ELF-1 (cell line): ENCODE results near the gene VSIR.

Source experiments
- DNase-seq: peaks from one replicate; pipeline ENCODE4 v3.0.0-alpha.2; 2016; ENCODE audit warnings: low read depth, low spot score

VSIR gene

DNA sequence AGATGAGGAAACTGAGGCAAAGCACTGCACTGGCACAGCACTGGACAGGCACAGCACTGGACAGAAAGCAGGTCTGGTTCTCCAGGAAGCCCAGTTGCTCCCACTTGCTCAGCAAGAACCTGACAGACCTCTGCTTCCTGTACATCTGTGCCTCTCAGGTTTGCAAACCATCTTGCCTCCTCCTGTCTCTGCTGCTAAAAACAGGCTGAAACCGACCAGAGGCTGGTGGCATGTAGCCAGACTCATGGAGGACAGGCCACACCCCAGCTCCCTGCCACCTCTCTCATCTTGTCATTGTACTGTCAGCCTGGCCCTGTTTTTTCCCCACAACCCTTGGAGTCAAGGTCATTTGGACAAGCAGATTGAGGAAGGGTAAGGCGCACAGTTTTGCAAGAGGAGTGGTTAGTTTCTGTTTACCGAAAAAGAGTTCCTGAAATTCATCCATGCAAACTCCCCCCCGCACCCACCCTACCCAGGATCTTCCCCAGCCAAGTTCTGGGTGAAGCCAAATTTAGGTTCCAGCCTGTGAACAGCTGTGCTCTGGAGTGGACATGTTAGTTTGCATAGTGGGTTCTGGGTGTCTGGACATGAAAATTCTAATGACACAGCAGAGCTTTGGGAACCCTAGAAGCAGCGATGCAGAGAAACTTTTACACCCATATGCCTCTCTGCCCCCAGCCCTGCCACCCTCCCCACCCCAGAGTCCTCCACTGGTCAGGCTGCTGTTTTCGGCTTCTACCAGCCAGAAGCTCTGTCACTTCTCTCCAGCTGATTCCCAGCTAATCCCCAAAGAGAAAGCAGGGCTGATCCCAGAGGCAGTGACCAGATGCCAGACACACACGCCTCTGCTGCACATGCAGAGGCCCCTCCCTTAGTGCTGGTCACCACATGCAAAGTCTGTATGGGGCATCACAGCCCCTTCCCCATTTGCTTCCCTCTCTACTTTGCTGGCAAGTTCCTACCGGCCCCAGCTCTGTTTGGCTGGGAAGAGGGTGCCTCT, 45.3 kb downstream of the VSIR start:
- peak; percentile 58 for DNase-seq

DNA sequence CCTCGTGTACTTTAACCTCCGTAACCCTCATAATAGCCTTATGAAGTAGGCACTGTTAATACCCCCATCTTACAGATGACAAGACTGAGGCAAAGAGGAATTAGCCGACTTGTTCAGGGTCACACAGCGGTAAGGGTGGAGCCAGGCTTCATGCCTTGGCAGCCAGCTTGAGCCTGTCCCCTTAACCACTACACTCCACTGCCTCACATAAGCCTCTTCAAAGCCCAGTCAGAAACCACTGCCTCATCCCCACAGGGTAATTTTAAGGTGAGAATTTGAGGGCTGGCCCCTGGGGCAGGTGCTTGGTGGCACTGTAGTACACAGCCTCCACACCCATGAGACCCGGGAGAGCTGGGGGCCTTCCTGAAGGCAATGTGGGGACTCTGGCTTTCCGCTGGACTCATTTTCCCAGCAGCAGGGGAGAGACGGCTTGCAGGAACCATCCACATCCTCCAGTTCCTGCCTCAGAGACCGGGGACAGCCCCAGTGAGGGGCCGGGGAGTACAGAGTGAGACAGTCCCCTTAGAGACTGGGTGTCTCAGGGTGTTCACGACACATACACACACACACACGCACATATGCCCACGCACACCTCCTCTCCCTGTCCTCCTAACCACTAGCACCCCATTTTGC, 46.1 kb downstream of the VSIR start:
- DNase-seq, result no peak

DNA sequence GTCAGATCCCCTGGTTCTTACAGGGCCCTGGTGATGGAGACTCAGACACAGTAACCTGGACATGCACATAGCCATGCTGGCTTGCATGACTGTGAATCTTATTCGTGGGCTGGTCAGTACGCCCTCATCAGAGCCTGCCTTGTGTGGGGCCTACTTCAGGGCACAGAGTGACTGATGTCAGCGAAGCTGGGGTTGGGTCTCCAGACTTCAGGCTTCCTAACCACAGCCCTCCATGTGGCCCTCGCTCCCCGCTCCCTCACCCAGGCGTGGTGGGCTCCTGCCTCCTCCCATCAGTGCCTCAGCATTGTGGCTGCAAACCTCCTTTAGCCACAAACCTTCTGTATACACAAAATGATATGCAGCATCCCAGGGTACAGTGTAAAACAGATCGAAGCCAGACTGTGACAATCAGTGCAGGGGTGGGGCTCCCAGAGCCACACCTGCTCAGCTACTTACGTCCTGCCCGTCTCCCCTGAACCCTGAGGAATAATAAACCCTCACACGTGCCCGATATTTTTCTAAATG, 46.7 kb downstream of the VSIR start:
- DNase-seq, result no peak

DNA sequence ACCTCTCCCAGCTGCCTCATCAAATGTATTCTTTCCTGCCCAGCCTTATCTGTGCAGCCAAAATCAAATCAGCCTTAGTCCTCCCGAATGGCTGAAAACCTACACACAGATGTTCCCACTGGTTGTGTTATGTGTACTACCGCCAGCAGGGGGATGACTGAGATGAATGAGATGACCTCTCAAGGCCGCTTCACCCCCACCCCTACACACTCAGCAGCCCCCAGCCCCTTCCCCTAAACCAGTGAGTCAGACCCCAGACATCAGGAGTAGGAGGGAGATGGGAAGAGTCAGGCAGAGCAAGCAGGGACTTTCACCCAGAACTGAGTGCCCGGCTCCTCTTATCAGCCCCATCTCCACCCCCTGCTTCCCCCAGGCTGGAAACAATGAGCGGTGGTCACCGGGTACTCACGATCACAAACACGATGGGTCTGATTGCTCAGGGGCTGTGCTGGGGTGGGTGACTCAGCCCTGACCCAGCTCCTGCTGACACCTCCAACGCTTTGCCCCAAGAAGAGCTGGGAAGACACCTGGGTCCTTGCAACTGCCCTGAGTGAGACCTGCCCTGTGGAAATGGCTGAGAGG, 47.2 kb downstream of the VSIR start:
- DNase-seq, result peak; percentile 74

DNA sequence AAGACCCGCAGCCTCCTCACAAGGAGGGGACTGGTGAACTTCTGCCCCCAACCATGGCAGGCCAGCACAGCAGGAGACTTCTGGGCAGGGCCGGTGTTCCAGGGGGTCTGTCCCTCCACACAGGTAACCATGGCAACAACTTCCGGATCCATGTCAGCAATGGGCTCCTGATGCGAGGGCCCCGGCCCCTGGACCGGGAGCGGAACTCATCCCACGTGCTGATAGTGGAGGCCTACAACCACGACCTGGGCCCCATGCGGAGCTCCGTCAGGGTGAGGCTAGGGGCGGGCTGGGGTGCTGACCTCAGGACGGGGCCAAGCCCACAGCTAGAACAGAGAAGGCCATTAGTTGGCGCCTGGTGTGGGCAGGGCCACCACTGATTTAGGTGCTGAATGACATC, 48.1 kb downstream of the VSIR start:
- DNase-seq, result no peak

DNA sequence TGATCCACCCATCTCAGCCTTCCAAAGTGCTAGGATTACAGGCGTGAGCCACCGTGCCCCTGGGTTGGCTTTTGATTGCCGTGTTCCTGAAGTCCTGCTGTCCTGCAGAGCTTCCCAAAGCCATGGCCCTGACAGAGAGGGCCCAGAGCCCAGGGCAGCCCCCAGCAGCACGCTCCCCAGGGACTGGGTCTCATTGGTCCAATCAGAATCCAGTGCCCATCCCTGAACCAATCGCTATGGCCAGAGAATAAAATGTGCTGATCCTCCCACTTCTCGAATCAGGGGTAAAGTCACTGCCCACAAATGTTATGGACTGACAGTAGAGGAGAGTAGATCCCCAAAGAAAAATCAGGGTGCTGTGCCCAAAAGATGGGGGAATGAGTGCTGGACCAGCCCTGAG, 48.8 kb downstream of the VSIR start:
- DNase-seq, result no peak

DNA sequence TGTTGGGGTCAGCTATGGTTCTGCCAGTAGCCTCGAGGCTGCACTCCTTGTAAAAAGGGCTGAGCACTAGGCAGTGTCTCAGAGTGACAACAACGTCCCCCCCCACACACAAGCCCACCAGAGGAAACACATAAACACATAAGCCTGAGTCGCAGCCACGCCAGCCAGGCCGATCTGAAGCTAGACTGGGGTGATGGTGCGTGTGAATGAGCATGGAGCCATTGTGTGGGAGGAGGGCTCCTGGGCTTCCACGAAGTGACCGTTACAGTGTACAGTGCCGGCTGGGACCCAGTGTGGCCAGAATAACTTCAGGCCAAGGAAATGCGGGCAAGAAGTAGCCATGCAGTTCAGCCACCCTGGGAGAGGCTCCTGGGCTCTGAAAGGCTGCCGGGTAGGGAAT, 50.0 kb downstream of the VSIR start:
- no peak for DNase-seq

DNA sequence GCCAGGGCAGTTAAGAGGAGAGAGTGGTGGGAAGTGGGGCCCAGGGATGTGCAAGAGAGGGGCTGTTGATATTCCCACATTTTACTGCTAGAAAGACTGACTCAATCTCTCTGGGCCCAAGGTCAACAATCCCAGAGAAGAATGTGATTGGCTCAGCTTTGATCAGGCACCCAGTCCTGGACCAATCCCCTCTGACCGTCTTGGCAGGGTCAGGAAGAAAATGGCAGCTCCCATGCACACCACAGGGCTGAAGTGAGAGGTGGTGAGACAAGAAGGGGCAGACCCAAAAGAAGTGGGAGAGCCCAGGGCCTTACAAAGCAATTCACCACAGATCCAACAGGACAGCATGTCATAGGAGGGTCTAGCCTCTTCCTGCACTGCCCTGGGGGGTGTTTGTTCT, 50.5 kb downstream of the VSIR start:
- DNase-seq, result no peak

DNA sequence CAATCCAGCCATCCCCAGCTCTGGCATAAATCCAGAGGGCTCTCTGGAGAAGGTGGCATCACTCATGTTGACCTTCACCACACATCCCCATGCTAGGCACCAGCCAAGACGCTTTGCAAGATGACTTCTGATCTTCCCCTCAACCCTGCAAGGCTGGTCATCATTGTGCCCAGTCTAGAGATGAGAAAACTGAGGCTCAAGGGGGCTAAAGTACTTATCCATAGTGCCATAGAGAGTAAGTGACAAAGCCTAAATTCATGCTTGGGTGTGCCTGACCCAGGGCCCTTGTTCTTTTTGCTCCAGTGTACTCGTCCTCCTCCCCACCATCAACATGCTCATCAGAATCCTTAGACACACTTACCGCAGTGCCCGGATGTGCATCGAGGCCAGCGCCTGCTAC, 52.0 kb downstream of the VSIR start:
- DNase-seq, result no peak

DNA sequence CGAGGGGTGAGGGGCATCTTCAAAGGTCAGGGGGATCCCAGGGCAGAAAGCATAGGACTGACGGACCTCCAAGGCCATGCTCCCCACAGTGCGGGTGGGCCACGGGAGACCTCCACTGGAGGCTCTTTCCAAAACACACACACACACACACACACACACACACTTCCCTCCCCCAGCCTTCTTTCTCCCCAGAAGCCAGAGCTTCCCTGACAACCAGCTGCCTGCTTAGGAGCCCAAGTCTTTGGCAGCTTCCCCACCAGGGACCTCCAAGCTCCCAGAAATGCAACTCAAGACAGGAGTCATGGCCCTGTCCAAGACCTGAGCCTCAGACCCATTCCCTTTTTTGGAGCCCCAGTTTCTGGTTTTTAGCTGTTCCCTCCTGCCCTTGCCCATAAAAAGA, 53.0 kb downstream of the VSIR start:
- no peak for DNase-seq

DNA sequence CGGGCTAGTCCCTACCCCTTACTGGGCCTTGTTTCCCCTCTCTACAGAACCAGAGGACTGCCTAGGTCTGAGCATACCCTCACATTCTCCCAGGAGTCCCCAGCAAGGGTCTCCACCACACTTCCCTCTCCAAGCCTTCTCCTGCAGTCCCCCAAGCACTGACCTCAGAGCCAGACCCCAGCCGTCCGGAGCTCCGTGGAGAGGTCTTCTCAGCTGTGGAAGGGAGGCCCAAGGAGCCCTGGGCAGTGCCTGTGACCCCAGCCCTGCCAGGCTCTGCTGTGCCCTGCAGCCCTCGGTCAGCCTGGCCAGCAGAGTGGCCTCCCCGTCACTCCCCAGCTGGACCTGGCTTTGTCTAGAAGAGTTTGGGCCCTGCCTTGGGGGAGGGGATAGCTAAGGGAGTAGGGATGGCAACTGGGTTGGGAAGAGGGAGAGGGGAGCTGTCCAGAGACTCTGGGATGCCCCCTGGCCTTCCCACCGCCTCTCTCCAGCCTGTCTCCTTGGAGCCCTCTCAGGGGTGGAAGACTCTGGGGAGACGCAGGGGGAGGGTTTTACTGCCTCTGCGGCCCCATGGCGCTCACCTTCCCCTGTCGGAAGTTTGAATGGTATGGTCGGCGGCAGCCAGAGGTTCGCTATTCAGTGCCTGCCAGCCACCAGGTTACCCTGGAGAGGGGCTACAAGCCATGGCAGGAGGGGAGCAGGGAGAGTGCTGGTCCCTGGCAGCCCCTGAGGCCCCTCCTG, 53.7 kb downstream of the VSIR start, which contains the start of gene C10orf105:
C10orf105 (minus strand) TSS at position 315 of the 738 bp plus-strand sequence. CDS start 3,441 bp downstream, outside the sequence.
- DNase-seq, result peak; percentile 75

DNA sequence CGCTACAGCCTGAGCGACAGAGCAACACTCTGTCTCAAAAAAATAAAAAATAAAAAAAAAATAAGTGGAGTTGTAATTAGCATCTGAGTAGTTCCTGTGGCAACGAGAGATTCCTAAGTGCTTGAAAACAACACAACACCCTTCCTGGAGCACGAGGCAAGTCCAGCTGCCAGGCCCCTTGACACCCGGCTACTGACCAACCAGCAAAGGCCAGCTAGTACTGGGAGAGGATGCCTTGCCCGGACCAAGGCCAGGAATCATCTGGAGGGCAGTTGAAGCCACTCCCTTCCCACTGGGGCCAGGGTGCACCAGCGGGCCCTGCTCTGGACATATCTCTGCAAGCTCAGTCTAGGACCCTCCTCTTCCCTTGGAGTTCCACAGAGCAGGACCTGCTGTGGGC, 54.3 kb downstream of the VSIR start:
- no peak for DNase-seq

DNA sequence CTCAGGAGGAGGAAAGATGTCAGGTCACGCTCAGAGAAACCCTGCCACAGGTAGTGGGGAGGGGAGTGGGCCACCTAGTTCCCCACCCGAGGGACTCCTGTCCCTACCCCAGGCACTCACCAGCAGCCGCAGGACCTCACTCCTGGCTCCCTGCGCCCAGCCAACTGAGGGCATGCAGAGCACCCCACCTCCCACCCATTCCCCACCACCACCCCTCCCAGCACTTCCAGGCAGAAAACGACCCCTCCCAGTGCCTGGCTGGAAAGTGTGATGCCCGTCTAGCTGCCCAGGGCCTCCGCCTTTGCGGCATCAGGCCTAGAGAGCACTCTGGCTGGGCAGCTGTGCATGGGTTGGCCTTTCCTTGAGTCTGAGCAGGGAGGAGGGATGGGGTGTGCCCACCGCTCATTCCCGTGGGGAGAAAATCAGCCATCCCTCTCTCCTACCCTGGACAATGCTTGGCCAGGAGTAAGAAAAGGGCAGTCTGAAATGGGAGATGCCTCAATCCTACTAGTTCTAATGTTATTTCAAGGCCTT, 55.1 kb downstream of the VSIR start:
- DNase-seq, result no peak

DNA sequence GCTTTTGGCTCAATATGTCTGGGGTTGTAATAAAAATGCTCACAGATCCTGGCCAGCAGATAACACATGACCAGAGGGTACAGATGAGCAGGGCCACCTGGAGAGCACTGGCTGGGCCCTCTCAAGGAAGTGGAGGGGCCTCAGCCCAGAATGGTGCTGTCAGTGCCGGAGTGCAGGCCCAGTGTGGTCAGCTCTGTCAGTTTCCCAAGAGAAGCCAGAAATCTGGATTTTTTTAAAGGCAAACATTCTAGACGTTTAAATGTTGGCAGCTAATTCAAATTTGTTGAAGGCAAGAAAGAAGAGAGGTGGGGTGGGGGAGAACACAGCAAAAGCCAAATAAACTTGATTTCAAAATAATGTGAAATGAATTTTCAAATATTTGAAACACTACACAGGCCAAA, 55.8 kb downstream of the VSIR start:
- no peak for DNase-seq

DNA sequence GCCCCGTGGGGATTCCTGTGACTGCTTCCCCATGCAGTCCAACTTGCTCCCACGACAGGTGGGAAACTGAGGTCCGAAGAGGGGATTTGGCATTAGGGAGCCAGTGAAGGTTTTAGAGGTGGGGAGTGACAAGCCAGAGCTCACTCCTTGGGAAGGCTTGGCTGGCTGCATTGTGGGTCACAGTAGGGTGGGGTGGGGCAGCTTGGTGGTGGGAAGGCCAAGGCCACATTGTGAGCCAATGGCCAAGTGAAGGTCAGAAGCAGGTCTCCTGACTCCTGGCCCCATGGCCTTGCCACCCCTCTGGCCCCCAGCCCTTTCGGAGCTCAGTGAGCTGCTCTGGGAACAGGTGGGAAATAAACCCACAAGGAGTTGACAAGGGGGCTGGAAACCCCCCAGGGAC, 56.3 kb downstream of the VSIR start:
- DNase-seq, result no peak

DNA sequence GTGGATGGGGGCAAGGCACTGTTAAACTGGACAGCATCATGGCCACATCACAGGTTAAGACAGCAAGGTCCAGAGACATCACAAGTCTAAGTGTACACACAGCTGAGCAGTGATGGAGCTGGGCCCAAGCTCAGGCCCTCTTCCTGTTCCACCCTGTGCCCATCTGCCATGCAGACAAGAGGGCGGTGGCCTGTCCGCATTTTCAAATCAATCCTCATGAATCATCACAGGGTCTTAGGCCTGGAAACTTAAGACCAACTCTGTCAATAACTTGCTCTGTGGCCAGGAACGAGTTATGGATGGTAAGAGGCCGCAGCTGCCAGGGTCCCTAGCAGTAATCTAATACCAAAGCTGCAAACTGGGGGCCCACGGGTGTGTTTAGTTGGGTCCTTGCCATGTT, 56.9 kb downstream of the VSIR start:
- no peak for DNase-seq

DNA sequence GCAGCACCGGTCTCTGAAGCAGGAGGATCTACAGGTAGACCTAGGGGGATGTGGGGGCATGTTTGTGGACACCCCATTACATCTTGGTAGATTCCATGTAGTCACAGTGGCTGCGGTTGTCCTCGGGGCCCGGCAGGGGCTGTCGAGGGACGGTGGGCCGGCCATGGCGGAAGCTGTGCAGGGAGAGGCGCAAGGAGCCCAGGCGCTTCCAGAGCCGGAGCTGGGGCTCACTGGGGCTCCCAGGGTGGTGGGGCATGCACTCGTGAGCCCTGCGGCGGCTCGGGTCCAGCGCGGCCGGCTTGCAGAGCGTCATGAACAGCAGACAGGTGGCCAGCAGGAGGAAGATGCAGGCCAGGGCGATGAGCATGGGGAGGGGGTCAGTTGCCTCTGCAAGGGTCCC, 57.5 kb downstream of the VSIR start:
- DNase-seq, result no peak

DNA sequence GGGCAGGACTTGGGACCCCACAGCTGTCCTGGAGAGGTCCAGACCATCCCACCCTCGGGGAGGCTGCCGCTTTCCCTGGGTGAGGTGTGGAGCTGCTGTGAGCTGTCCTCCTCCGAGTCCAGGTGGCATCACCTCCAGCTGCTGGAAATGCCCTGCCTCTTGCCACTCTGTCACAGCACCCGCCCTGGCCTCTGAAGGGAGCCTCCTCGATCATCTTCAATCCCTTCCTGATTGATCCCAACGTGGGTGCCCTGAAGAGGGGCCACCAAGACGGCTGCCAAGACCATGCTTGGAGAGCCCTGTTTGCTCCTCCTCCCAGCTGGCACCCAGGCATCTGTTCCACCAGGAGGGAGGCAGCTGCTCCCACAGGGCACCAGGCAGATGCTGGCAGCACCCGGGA, 58.3 kb downstream of the VSIR start:
- no peak for DNase-seq

DNA sequence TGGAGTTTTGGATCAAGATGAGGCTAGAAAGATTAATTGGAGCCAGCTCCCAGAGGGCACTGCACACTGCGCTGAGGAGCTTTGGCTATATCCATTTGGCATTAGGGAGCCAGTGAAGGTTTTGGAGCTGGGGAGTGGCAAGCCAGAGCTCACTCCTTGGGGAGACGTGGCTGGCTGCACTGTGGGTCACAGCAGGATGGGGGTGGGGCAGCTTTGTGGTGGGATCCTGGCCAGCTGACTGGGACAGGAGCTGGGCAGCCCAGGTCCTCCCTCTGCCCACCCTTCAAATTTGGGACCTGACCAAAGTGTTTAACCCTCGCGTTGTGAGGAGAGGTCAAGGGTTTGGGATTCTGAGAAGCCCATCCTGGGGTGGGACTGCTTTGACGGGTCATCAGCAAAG, 58.7 kb downstream of the VSIR start:
- DNase-seq, result no peak

DNA sequence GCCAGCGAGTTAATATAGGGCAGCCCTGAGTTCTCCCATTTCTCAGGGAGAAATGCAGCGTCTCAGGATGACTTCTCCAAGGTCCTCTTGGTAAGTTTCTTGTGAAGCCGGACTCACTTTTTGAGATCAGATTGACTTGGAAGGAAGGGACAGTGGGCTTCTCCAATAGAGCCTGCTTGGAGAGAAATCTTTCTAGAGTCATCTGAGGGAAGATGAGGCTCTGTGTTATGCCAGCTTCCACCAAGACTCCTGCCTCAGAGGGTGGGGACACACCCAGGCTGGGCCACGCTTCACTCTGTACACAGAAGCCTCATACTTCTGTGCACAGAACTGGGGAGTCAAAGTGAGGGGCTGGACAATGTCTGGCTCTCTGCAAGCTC, 59.3 kb downstream of the VSIR start:
- DNase-seq, result no peak
